GM13976 (cell line): ENCODE data around the gene SLC8A1.

Source experiments
- DNase-seq: peaks from one replicate; pipeline ENCODE4 v3.0.0; 2012; ENCODE audit warnings: low spot score
- in situ Hi-C: fragments of 300-500 bp; cut with MboI; formaldehyde crosslinking; loops from one replicate; pipeline ENCODE4 v1.12.0; 2022; ENCODE audit warnings: low sequenced_read_pairs, mixed read lengths, inconsistent platforms; ENCODE audit not compliant: unreplicated experiment
- TF ChIP-seq, protein P1 (sequence below): IDR thresholded peaks from 2 replicates; pipeline ENCODE4 v1.5.1; 2012; ENCODE audit warnings: borderline replicate concordance, mild to moderate bottlenecking; ENCODE audit not compliant: insufficient read depth; ENCODE audit errors: extremely low read depth, missing control alignments, control extremely low read depth

Gene SLC8A1

DNA sequence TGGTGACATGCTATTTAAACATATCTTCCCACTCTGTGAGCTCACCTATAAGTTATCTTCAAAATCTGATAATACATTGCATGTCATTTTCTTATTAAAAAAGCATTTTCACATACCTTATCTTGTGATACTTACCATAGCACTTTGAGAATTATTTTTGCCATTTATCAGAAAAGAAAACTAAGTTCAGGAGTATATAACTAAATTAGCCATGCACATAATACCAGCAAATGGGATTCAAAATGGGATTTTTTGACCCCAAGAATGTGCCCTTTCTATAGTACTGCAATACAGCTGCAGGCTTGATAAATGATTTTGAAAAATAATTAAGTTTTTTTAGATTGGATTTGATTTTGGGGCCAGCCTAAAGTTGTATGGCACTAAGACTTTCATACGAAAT, 41.2 kb downstream of the SLC8A1 start:
- no peak for DNase-seq
- TF ChIP-seq, protein P1, sequence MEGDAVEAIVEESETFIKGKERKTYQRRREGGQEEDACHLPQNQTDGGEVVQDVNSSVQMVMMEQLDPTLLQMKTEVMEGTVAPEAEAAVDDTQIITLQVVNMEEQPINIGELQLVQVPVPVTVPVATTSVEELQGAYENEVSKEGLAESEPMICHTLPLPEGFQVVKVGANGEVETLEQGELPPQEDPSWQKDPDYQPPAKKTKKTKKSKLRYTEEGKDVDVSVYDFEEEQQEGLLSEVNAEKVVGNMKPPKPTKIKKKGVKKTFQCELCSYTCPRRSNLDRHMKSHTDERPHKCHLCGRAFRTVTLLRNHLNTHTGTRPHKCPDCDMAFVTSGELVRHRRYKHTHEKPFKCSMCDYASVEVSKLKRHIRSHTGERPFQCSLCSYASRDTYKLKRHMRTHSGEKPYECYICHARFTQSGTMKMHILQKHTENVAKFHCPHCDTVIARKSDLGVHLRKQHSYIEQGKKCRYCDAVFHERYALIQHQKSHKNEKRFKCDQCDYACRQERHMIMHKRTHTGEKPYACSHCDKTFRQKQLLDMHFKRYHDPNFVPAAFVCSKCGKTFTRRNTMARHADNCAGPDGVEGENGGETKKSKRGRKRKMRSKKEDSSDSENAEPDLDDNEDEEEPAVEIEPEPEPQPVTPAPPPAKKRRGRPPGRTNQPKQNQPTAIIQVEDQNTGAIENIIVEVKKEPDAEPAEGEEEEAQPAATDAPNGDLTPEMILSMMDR, result no peak
- in situ Hi-C loops, result no loop called here

DNA sequence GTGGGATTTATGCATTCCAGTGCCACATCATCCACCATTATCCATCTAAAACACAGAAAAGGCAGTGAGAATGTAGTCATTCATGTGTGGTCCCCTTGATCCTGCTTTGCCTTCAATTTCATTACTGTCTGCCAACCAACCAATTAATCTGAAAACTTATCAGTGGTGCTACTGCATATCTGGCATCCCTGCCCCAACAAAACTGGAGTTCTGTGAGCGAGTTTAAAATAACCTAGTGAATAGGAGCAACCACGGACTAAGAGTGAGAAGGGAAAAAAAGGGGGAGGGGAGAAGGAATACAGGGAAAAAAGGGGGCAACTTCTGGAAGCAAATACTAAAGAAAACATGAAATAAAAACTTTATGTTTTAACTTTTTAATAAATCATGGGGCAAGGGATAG, 42.2 kb downstream of the SLC8A1 start:
- in situ Hi-C loops, result no loop called here
- no peak for DNase-seq
- TF ChIP-seq, protein P1, result no peak

DNA sequence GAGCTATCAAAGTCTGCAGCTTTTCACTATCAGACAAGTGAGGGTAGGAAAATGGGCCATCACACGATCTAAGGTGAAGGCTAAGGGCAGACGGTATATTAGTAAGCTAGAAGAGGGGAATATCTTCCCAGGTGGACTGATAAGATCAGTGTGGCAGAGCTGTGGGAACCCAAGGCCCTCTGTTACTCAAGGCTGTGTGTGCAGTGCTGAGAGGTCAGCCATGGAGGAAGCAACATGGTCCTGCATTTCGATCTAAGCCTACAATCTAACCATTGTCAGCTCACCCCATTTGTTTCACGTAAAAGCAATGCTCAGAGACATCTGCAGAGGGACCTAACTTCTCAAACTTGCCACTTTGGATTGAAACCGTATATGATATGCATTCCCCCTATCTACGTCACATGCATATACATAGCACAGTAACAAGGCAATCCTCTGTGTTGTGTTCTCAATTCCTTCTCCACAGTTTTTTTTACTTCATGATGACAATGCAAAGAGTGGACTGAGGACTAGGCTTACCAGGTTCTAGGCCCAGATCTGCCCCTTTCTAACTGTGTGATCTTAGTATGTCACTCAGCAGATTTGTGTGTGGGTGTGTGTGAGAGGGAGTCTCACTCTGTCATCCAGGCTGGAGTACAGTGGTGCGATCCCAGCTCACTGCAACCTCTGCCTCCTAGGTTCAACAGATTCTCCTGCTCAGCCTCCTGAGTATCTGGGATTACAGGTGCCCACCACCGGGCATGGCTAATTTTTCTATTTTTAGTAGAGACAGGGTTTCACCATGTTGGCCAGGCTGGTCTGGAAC, 45.2 kb downstream of the SLC8A1 start:
- in situ Hi-C loops, result no loop called here
- TF ChIP-seq, protein P1, result no peak

DNA sequence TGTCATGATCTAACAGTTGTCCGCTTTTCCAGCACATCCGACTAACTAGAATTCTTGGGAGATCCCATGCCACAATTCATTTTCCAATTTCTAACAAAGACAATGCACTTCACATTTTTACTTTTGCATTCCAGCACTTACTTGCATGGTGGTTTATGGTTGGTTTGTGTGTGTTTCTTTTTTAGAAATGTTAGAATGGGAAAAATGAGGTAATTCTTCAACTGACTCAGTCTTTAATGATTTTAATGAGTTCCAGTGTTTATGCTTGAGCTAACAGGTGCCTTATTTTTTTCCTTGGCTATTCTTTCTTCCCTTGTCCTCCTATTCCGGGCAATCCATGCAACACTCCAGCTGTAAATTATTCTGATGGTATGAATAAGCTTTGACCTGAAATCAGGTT, 46.4 kb downstream of the SLC8A1 start:
- in situ Hi-C loops, result no loop called here
- TF ChIP-seq, protein P1, result no peak
- DNase-seq, result no peak

More for the DNA sequence above, 45.2 kb downstream of the SLC8A1 start:
- DNase-seq, result no peak

DNA sequence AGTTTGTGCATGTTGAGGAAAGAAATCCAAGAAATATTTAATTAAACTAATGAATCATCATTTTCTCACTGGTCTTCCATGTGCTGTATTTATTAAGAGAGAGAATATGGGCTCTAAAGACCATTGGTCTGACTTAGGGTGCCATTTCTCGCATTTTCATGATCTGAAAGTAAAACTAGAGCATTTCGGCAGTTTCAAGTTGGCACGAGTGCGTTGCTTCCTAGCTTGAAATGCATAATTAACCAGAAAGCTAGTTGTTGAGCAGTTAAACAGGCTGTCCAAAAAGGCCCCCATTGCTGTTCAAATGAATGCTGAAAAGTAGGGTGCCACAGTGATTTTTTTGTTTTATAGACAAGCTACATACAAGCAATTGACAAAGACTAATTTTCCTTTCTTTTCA, 47.4 kb downstream of the SLC8A1 start:
- in situ Hi-C loops, result no loop called here
- DNase-seq, result no peak
- TF ChIP-seq, protein P1, result no peak

DNA sequence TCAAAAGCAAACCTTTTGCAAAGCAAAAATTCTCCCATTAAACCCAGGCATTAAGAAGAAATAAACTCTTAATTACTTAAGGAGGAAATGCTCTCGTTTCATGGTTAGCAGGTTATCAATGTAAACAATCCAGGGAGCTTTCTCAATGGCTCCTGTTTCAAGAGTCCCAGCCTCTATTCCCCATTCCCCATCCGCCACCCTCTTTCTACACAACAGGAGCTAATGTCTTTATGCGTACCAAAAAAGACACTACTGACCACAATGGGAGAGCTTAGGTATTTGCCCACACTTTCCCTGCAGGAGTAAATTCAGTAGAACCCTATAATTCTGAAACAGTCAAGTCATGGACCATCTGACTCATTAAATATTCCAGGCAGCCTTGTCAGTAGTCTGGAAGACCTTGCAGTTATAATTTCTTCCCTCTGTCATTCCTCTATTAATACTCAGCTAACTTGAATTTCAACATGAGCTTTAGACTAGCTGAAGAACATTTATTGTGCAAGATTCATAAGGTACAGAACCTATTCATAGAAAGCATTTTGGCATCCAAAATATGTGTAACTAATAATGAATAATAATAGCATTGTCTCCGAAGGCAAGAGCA, 48.6 kb downstream of the SLC8A1 start:
- TF ChIP-seq, protein P1, result no peak
- DNase-seq, result no peak
- in situ Hi-C loops, result no loop called here
